Bronchial epithelial cell (primary cell): ENCODE results near the gene C14orf93. TPM values are rescaled to one million over a fixed set of nuclear protein-coding genes. Genes with fewer than 3 reads are reported as not detected.

Source experiments
- DNase-seq: peaks from one replicate; pipeline ENCODE4 v3.0.0-alpha.2; 2010; ENCODE audit warnings: low read depth
- FAIRE-seq: peaks from 2 replicates; lab custom pipeline; 2011; peaks lifted over from hg19 to GRCh38; lab: Jason Lieb, UNC
- H3K27me3 ChIP-seq: 2 replicates; pipeline ENCODE4 v1.5.1; 2011; ENCODE audit warnings: low read length; ENCODE audit not compliant: control insufficient read depth, insufficient read depth
- H3K36me3 ChIP-seq: 2 replicates; pipeline ENCODE4 v1.5.1; 2011; ENCODE audit warnings: low read length; ENCODE audit not compliant: control insufficient read depth, insufficient read depth
- H3K4me3 ChIP-seq: 2 replicates; pipeline ENCODE4 v1.5.1; 2011; ENCODE audit warnings: mild to moderate bottlenecking, low read depth, low read length, control low read depth
- CTCF ChIP-seq: IDR thresholded peaks from 2 replicates; pipeline ENCODE4 v1.5.1; 2011; ENCODE audit warnings: mild to moderate bottlenecking, moderate library complexity, low read length, control low read depth, inconsistent platforms; ENCODE audit not compliant: insufficient read depth, severe bottlenecking
- total RNA-seq: library from RNA; depleted of rRNA; stranded (reverse); fragments of >200 nt; gene quantifications from 2 replicates; pipeline ENCODE4 v1.2.1, GENCODE V29; 2014

The C14orf93 gene
- total RNA-seq, 1 donor from 2014 or later: 7.4 TPM

DNA sequence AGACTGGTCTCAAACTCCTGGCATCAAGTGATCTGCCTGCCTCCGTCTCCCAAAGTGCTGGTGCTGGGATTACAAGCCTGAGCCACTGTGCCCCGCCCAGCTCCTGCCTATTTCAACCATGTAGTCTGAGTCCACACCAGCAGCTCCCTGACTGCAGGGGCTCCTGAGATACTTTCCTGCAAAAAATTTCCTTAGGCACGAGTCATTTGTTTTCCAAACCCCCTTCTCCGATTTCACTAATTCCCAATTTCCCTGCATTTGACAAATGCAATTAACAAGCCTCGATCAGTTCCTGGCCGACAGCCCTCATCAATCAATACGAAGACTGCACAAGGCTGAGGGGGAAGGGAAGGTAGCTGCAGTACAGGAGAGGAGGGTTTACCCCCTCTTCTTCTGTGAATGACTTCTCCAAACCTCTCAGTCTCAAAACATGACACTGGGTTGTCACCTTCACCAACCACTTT, 14.7 kb upstream of the C14orf93 start:
- no peak for DNase-seq
- no peak for TF ChIP-seq CTCF
- H3K4me3 ChIP-seq: no peak overlapping the region
- no peaks in the 10 kb centered on the region for H3K27me3 ChIP-seq
- peaks cover 18% of the 10 kb centered on the region for H3K36me3 ChIP-seq
- no peak for FAIRE-seq

DNA sequence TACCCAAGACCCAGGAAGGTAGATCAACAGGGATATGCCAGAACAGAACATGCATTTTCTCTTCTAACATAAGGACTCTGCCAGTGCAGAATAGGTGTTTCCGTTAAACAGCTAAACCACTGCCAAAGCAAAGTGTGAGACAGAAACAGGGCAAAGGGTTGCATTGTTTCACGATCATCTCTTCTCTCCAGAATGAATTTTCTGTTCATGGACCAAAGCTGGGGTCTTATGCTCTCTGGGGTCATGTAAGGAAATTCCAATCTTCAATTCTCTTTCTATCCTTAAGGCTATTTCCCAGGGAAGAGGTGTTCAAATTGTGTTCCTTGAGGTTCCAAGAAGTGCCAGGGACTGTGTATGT, 13.8 kb upstream of the C14orf93 start:
- DNase-seq (no peak), FAIRE-seq (no peak)
- H3K36me3 ChIP-seq: peaks cover 12% of the 10 kb centered on the region
- no peak overlapping the region for H3K4me3 ChIP-seq
- TF ChIP-seq CTCF: no peak
- H3K27me3 ChIP-seq: no peaks in the 10 kb centered on the region

DNA sequence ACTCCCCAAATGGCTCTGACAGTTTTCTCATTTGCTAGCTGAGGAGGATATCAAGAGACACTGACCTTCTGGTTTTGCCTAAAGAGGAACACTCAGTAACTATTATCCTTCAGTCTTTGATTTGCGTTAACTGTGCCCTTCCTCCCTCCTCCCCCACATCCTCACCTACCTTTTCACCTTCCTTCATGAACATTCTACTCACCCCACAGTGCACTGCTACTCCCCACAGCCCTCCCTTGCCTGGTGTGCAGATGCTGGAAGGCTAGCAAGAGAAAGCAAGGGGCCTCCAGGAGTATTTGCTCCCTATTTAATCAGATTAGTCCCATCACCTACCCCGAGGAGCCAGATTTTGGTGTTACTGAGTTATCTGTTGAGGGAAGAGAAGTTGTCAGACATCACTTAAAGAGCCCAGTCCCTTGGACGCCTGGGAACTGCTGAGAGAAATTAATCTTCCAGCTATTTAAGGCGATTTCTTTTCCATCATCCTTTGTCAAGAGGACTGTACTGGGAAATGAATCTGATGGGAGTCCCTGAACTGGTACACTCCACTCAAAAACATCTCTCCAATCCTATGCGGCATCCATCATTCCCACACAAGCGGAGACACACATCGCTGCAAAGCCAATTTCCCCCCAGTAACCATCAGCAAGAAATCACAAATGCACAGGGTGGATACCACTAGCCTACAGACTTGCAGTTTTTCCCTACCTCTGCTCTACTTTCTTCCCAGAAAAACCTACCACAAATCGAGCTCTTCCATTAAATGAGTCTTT, 13.3 kb upstream of the C14orf93 start:
- H3K36me3 ChIP-seq: peaks cover 10% of the 10 kb centered on the region
- TF ChIP-seq CTCF: no peak
- FAIRE-seq (no peak), DNase-seq (no peak)
- H3K4me3 ChIP-seq: no peak overlapping the region
- H3K27me3 ChIP-seq: no peaks in the 10 kb centered on the region

GRCh38 chr14:23021889-23022442, 12.0 kb upstream of the C14orf93 start:
- H3K27me3 ChIP-seq: no peaks in the 10 kb centered on the region
- FAIRE-seq: no peak
- no peak for DNase-seq
- H3K4me3 ChIP-seq: no peak overlapping the region
- H3K36me3 ChIP-seq: peaks cover 10% of the 10 kb centered on the region
- no peak for TF ChIP-seq CTCF

GRCh38 chr14:23021434-23021833, 11.5 kb upstream of the C14orf93 start:
- no peak for TF ChIP-seq CTCF
- H3K36me3 ChIP-seq: peaks cover 10% of the 10 kb centered on the region
- no peak for FAIRE-seq

More at GRCh38 chr14:23021434-23021833, 11.5 kb upstream of the C14orf93 start:
- DNase-seq: no peak
- no peak overlapping the region for H3K4me3 ChIP-seq
- no peaks in the 10 kb centered on the region for H3K27me3 ChIP-seq
